GM18519 (cell line): ENCODE measurements around the gene VPS13D.
"Not testable (repeated sequence)": the region's sequence is repeated elsewhere in the genome, so short reads cannot be mapped to it uniquely, and the experiment has no call there.

Source experiments
- ATAC-seq: cut with Tn5 transposase; IDR thresholded peaks from one replicate; pipeline ENCODE4 v1.9.1; 2021; ENCODE audit warnings: mild to moderate bottlenecking, moderate library complexity; ENCODE audit not compliant: unreplicated experiment, low FRiP score

The VPS13D gene

DNA sequence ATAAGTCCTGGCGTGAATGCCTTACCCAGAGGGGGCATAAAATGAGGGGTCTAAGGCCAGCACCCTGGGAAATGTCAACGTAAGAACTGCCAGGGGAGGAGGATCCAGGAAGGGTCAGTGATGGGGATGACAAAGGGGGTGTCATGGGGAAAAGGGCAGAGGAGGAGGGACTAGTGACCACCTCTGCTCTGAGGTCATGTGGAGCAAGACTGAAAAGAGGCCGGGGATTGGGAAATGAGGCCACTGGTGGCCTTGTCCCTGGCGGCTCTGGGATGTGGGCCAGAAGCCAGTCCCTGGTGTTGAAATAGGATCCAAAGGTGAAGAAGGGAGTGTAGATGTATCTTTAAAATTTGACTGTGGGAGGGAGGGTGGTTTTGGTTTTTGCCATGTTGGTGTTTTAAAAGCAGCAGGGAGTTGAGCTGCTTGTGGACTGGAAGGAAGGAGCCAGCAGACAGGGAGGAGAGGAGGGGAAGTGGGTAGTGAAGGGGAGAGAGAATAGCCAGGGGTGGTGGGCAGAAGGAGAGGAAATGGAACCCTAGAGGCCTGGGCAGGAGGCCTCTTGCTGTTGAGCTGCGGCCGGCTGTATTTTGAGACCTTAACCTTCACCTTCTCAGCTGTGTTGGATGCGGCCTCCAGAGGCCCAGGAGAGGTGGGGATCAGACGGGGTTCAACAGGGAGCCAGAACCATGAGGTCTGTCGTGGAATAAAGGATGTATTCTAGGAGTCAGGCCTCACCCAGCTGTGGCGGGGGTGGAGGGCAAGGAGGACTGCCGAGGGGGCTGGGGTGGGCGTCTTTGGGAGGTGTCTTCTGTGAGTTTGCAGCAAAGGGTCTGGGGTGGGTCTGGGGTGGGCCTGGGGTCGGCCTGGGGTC is 295.7 kb downstream of the VPS13D start:
- no peak for ATAC-seq

DNA sequence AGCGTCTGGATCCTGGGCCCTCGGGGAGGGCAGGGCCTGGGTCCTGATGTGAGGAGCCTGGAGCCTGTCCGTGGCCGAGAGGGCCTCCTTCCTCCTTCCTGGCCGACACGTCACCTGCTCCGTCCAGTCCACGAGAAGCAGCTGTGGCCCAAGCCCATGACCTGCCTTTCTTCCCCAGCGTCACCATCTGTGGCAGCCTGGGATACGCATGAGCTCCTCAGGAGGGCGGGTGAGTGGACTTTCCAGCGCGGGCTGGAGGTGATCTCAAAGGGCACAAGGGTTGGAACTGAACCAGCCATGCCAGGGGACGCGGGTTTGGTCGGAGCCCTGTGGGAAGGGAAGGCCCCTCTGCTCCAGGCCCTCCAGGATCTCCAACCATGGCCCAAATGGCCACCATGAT is 297.7 kb downstream of the VPS13D start:
- ATAC-seq = no peak

DNA sequence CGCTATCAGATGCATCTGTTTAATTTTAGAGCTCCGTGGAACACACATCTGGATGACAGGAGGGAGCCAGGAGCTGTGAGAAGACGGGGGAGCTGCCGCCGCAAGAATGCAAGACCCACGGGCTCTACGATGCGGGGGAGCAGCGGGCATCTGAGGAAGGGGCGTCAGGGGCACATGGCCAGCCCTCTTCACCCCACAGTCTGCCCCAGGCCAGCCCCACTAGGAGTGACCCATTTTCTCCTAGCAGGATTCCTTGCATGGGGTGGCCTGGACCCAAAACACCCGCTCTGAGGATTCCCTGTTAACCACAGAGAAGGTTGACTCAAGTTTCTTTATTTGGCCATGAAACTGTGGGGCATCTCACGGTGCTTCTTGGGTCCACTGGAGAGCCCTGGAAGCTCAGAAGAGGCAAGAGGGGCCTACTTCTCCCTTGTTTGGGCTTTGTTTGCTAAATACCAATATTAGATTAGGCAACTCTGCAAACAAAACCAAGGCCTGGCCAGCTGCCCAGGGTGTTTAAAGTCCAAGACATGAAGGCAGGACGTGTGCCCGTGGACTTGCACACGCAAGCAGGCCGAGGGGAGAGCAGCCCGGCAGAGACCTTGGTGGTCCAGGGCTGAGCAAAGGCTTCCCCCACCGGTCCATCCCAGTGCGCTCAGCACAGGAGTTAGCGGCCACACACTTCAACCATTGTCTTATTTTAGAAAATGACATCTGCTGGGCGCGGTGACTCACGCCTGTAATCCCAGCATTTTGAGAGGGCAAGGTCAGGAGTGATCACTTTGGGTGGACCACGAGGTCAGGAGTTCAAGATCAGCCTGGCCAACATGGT is 298.4 kb downstream of the VPS13D start:
- no peak for ATAC-seq

DNA sequence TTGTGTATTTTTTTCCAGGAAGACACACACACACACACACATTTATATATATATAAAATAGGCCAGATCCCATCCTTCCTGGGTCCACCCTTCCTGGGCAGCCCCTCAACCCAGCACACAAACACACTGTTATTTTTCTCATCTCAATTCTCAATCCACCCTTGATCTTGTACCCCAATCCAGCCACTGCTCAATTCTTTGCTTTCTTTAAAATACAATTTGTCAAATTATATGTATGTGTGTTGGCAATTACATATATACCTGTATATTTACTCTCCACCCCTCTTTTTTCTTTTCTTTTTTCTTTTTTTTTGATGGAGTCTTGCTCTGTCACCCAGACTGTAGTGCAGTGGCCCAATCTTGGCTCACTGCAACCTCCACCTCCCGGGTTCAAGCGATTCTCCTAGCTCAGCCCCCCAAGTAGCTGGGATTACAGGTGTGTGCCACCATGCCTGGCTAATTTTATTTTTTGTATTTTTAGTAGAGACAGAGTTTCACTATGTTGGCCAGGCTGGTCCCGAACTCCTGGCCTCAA is 299.9 kb downstream of the VPS13D start:
- ATAC-seq = no peak

DNA sequence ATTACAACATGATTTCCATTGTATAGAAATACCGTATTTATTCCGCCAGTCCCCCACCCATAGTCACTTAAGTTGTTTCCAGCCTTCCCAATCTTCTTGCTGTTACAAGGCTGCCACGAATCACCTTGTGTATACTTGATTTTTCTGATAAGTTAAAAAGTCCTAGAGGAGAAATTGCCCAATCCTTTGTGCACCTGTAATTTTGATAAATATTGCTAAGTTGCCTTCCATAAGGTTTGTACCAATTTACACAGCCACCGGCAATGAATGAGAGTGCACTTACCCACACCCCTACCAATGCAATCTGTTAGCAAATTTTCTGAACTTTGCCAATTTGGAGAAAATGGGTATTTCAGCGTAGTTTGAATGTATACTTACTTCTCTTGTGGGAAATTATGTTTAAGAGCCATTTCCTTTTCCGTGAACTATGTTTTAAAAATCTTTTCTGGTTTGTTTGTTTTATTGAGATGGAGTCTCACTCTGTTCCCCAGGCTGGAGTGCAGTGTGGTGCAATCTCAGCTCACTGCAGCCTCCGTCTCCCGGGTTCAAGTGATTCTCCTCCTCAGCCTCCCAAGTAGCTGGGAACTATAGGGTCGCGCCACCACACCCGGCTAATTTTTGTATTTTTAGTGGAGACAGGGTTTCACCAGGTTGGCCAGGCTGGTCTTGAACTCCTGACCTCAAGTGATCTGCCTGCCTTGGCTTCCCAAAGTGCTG is 300.8 kb downstream of the VPS13D start:
- no peak for ATAC-seq

DNA sequence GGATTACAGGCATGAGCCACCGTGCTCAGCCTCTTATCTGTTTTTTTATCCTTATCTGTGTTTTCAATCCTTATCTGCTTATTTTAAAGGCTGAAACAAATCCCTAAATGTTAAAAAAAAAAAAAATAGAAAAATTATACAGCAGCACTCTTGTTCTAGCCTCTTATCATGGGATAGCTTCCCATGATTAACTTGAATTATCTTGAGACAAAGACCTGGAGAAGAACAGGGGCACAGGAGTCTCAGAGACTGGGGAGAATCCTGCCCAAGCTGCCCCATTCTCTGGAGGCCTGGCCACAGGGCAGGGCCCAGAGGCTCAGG is 301.3 kb downstream of the VPS13D start:
- no peak for ATAC-seq

DNA sequence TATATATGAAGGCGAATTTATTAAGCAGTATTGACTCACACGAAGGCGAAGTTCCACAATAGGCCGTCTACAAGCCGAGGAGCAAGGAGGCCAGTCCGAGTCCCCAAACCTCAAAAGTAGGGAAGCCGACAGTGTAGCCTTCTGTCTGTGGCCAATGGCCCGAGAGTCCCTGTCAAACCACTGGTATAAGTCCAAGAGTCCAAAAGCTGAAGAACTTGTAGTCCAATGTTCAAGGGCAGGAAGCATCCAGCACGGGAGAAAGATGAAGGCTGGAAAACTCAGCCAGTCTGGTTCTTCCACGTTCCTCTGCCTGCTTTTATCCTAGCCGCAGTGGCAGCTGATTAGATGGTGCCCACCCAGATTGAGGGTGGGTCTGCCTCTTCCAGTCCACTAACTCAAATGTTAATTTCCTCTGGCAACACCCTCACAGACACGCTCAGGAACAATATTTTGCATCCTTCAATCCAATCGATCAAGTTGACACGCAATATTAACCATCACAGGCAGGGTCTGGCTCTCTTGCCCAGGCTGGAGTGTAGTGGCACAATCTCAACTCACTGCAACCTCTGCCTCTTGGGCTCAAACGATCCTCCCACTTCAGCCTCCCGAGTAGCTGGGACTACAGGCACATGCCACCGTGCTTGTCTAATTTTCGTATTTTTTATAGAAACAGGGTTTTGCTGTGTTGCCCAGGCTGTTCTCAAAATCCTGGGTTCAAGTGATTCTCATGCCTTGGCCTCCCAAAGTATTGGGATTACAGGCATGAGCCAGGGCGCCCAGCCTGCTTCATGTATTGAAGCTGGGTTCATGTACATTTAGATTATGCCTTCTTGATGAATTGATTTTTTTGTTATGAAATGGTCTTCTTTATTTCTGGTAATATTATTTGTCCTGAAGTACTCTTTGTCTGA is 302.8 kb downstream of the VPS13D start:
- ATAC-seq = no peak

DNA sequence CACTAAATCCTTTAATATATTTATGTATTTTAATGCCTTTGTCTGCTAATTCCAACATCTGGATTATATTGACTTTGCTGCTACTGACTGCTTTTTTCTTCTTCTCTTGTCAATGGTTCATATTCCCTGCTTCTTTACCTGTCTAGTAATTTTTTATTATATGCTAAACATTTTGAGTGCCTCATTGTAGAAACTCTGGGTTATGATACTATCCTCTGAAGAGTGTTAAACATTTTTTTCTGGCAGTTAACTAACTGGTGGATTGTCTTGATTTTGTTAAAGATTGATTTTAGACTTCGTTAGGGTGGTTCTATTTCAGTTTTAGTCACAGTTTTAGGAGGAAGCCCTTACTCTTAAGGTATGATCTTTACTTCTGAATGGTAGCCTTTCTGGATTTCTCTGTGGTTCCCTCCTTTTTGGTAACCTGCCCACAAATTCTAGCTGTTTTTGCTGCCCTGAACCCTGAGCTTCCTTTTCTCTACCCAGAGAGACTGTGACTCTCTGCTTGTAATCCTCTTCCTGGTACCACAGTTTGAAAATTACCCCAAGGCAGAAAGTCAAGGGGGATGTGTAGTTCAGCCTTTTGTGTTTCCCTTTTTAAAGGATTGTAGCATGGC is 306.3 kb downstream of the VPS13D start:
- ATAC-seq = no peak

DNA sequence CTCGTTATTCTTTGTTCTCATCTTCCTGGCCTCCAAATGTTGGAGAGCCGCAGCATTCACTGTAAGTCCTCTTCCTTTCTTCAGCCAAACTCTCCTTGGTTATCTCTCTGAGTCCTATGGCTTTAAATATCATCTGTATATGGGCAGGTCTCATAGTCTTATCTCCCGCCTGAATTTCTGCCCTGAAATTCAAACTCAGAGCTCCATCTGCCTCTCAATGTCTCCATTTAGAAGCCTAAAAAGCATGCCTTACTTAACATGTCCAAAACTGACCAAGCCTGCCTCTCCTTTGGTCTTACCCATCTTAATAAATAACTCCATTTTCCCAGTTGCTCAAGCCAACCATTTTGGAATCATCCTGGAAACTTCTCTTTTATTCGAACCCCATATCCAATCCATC is 307.5 kb downstream of the VPS13D start:
- ATAC-seq = no peak

DNA sequence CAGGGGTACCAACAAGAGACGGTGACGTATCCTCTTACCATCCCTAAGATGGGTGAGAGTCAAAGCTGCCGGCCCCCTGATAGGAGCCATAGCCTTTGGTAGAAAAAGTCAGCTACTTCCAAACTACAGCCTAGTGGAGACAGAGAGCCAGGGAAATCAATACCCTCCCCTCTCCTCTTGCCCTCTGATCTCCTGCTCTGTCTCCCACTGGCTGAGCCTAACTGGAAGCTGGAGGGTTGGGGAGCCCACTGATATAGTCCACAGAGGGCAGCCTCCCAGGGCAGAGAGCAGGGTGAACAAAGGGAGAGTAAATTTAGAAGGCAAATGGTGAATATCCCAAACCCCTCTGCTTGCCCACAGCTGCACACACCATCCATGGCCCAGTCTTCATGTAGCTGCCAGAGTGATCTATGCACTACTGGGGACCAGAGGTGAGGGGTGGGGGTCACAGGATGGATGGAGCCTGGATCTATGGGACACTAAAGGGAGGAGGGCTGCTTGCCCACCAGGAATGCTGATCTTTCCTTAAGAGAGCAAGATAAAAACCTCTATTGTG is 308.2 kb downstream of the VPS13D start:
- ATAC-seq = no peak

DNA sequence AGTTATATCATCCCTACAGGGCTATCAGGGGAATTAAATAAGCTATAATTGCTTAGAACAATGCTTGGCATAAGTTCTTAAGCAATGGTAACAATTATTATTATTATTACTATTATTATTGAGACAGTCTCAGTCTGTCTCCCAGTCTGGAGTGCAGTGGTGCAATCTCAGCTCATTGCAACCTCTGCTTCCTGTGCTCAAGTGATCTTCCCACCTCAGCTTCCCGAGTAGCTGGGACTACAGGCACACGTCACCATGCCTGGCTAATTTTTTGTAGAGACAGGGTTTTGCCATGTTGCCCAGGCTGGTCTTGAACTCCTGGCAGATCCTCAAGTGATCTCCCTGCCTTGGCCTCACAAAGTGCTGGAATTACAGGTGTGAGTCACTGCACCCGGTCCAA is 308.7 kb downstream of the VPS13D start:
- ATAC-seq = not testable (repeated sequence)

DNA sequence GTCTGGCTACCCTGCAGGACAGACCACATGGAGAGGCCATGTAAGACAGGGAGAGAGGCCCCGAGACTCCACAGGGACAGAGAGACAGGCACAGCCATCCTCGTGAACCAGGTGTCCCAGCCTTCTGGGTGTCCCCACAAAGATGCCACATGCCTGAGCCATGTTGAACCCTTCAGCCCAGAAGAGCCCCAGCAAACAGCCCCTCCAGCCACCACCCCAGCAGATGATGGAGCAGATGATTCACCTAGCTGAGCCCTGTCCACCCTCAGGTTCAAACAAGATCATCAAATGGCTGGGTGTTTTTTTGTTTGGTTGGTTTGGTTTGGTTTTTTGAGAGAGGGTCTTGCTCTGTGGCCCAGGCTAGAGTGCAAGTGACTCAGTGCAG is 309.5 kb downstream of the VPS13D start:
- ATAC-seq = no peak

DNA sequence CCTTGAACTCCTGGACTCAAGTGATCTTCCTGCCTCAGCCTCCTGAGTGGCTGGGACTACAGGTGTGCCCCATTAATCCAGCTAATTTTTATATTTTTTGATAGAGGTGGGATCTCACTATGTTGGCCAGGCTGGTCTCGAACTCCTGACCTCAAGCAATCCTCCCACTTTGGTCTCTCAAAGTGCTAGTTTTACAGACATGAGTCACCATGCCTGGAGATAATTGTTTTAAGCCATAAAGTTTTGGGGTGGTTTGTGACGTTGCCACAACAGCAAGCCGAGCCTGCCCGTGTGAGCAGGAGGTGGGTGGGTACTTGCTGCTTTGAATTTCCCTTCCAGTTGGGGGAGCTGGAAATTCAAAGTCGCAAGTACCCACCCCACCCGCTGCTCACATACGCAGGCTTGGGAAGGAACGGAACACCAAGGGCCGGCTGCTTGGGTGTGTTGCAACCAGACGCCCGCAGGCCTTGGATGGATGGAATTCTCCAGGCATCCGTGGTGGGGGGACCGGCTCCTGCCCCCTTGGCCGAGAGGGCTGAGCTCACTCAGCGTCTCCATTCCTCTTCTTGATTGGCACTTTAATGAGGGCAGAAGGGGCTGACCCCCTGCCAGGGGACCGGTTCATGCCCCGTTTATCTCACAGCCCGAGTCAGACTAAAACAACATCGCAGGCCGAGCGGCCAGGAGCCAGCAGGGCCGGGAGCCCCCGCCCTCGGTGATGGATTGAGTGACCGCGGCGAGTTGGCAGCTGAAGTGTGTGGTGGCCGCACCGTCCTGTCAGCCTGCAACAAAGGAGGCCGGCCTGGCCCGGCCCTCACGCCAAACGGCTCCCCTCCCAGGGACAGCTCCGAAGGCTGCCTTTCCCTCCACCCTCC is 310.1 kb downstream of the VPS13D start:
- ATAC-seq = no peak

DNA sequence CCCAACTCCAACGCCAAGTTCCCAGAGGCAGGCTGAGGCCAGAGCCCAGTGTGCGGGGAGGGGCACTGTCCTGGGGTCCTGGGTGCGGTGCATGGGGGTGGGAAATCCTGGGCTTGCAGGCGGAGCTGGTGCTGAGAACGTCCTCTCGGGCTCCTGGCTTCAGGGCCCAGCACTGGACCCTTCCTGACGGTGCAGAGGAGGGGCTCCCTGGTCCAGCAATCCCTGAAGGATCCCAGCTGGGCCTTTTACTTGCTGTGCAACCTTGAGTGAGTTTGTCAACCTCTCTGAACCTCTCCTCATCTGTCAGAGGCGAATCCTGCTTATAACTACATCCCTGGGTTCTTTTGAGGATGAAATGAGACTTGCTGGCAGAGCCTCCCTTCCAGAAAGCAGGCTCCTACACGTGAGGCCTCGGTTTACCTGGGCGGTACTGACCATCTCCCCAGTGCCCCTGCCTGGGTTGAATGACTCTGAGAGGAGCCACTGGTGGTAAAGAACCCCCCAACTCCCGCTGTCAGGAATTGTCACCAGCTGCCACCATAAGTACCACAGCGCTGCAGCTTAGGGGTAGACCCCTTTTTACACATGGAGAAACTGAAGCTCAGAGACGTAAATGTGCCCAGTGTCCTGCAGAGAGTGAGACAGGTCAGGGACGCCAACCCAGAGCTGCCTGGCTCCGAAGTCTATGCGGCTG is 310.9 kb downstream of the VPS13D start:
- ATAC-seq = no peak

DNA sequence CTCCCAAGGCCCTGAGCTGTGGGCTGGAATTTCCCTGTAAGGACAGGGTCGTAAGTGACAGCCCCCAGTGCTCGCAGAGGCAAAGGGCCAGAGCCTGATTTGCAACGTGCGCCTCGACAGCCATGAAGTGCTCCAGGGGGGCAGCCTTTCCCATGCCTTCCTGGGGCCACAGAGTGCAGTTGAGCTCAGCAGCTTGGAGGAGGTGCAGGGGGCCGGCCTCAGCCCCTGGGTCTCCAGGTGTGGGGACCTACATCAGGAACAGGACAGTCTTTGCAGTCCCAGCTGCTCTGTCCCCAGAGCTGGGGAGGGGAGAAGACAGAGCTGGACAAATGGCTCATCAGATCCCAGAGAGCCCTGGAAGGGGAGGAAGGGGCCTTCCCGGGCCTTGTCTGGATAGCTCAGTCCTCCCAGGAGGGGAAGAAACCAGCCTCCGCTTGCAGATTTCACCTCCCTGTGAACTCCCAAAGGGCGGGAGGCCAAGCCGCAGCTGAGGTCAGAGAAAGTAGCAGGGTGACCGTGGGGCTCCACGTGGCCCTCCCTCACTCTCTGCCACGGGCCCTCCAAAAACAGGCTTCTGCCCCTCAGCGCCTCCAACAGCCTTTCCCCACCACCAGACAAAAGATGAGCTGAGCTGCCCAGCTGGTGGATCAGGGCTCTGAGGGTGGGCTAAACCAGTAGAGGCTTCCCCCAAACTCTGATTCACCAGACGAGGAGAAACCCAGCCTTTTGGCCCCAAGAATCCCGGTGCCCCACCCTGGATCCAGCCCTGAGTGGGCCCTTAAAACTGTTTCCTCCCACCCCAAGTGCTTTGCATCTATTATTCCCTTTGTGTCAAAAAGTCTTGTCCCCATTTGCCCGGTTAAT is 311.7 kb downstream of the VPS13D start:
- ATAC-seq = no peak

DNA sequence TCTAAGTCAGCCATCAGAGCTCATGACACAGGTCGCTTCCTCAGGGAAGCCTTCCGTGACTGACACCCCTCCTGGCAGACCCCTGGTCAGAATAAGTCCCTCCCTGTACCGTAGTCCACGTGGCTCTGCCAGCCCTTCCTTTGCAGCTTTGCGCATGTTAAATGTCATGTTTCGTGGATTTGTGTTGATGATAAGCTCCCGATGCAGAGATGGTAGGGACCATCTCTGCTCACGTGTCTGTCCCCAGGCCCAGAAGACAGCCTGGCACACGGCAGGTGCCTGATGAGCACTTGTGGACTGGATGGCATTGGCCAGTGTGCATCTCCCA is 312.3 kb downstream of the VPS13D start:
- no peak for ATAC-seq
